RWPE1 (cell line): Measurements from ENCODE around the gene EEF1G.
A peak's percentile ranks its signal among the peaks of the same experiment; 100 is the strongest.

ENCODE experiments used
- CTCF ChIA-PET: fragments of 350-600 bp; sonication (Branson Sonifier 250); formaldehyde crosslinking; extraction: SDS; loops from one replicate; lab custom pipeline; 2021; lab: Yijun Ruan, JAX
- POLR2A ChIA-PET: fragments of 400-600 bp; formaldehyde crosslinking; extraction: SDS; loops from one replicate; lab custom pipeline; 2020; ENCODE audit warnings: antibody characterized with exemption; ENCODE audit not compliant: low non-redundant PET; lab: Yijun Ruan, JAX
- DNase-seq: peaks from one replicate; pipeline ENCODE4 v3.0.0; 2012; ENCODE audit warnings: low spot score
- H3K27ac ChIP-seq: fragments of 450-650 bp; 2 replicates; pipeline ENCODE4 v1.5.1; 2017
- CTCF ChIP-seq: fragments of 450-650 bp; conservative IDR thresholded peaks from 2 replicates; pipeline ENCODE4 v1.5.1; 2017; ENCODE audit warnings: low read depth, mild to moderate bottlenecking

EEF1G gene

GRCh38 chr11:62610403-62610802 lies 36.7 kb upstream of the EEF1G start:
- H3K27ac ChIP-seq = peak overlapping the region; percentile 98
- no peak for TF ChIP-seq CTCF
- ChIA-PET POLR2A (no interaction called here), CTCF (interaction anchor here (1.2 kb wide), 1 partner anchor 216 kb away, joined by 4 read pairs; no protein-coding TSS in a partner anchor)
- no peak for DNase-seq

GRCh38 chr11:62608776-62609175 lies 35.1 kb upstream of the EEF1G start:
- POLR2A ChIA-PET = no interaction called here
- DNase-seq = no peak
- CTCF ChIA-PET = interaction anchor here (0.6 kb wide), 1 partner anchor 237 kb away, joined by 4 read pairs; no protein-coding TSS in a partner anchor
- TF ChIP-seq CTCF = no peak
- peak overlapping the region; percentile 98 for H3K27ac ChIP-seq

GRCh38 chr11:62607714-62608113 lies 34.0 kb upstream of the EEF1G start:
- ChIA-PET POLR2A (no interaction called here), CTCF (no interaction called here)
- DNase-seq = no peak
- no peak for TF ChIP-seq CTCF
- peak overlapping the region; percentile 98 for H3K27ac ChIP-seq

GRCh38 chr11:62605902-62606301 lies 32.2 kb upstream of the EEF1G start:
- TF ChIP-seq CTCF = no peak
- ChIA-PET CTCF (no interaction called here), POLR2A (no interaction called here)
- DNase-seq = no peak
- peak overlapping the region; percentile 98 for H3K27ac ChIP-seq

GRCh38 chr11:62605467-62605866 lies 31.8 kb upstream of the EEF1G start:
- POLR2A ChIA-PET = no interaction called here
- CTCF ChIA-PET = interaction anchor here (0.6 kb wide), 1 partner anchor 155 kb away, joined by 3 read pairs; no protein-coding TSS in a partner anchor
- TF ChIP-seq CTCF = no peak
- DNase-seq = no peak
- peak overlapping the region; percentile 98 for H3K27ac ChIP-seq

GRCh38 chr11:62604460-62605120 lies 30.9 kb upstream of the EEF1G start:
- CTCF ChIA-PET = no interaction called here
- DNase-seq = no peak
- peak overlapping the region; percentile 98 for H3K27ac ChIP-seq
- TF ChIP-seq CTCF = no peak
- POLR2A ChIA-PET = no interaction called here
